H9 (cell line): Measurements from ENCODE around the gene CERS2. TPM values are rescaled to one million over a fixed set of nuclear protein-coding genes. Genes with fewer than 3 reads are reported as not detected.

ENCODE experiments used
- DNase-seq: peaks from one replicate; pipeline ENCODE4 v3.0.0-alpha.2; 2017
- H2AFZ ChIP-seq: one replicate; pipeline ENCODE4 v1.6.1; 2013; ENCODE audit warnings: mild to moderate bottlenecking, low read length, control low read depth, moderate library complexity
- H2AK5ac ChIP-seq: 2 replicates; pipeline ENCODE4 v1.6.1; 2013; ENCODE audit warnings: low read length, control low read depth, mixed read lengths; ENCODE audit not compliant: insufficient read length
- H2BK120ac ChIP-seq: one replicate; pipeline ENCODE4 v1.6.1; 2013; ENCODE audit warnings: low read depth, mild to moderate bottlenecking, low read length, control low read depth, inconsistent platforms; ENCODE audit not compliant: poor library complexity, severe bottlenecking
- H2BK12ac ChIP-seq: 2 replicates; pipeline ENCODE4 v1.6.1; 2013; ENCODE audit warnings: low read length, control low read depth, mixed read lengths, low read depth; ENCODE audit not compliant: insufficient read length
- H2BK15ac ChIP-seq: 2 replicates; pipeline ENCODE4 v1.6.1; 2013; ENCODE audit warnings: low read depth, low read length, control low read depth
- H2BK20ac ChIP-seq: one replicate; pipeline ENCODE4 v1.6.1; 2013; ENCODE audit warnings: low read depth, mild to moderate bottlenecking, low read length, control low read depth, inconsistent platforms; ENCODE audit not compliant: poor library complexity, severe bottlenecking
- H2BK5ac ChIP-seq: 2 replicates; pipeline ENCODE4 v1.6.1; 2013; ENCODE audit warnings: low read length, control low read depth, mixed read lengths; ENCODE audit not compliant: insufficient read length
- H3K14ac ChIP-seq: 2 replicates; pipeline ENCODE4 v1.6.1; 2013; ENCODE audit warnings: low read length, control low read depth; ENCODE audit not compliant: insufficient read depth
- H3K18ac ChIP-seq: 2 replicates; pipeline ENCODE4 v1.6.1; 2013; ENCODE audit warnings: low read depth, mild to moderate bottlenecking, mixed read lengths, low read length, control low read depth; ENCODE audit not compliant: insufficient read length
- H3K23ac ChIP-seq: 2 replicates; pipeline ENCODE4 v1.6.1; 2013; ENCODE audit warnings: low read length, control low read depth, mixed read lengths, low read depth; ENCODE audit not compliant: insufficient read length
- H3K23me2 ChIP-seq: 2 replicates; pipeline ENCODE4 v1.6.1; 2013; ENCODE audit warnings: low read depth, mild to moderate bottlenecking, mixed read lengths, low read length, control low read depth; ENCODE audit not compliant: insufficient read length, poor library complexity, severe bottlenecking
- H3K27ac ChIP-seq: 2 replicates; pipeline ENCODE4 v1.5.1; 2013; ENCODE audit warnings: low read length, control low read depth, mixed read lengths, low read depth; ENCODE audit not compliant: insufficient read length
- H3K27me3 ChIP-seq: 2 replicates; pipeline ENCODE4 v1.6.1; 2013; ENCODE audit warnings: low read length, control low read depth, inconsistent platforms; ENCODE audit not compliant: insufficient read depth
- H3K4ac ChIP-seq: 2 replicates; pipeline ENCODE4 v1.6.1; 2013; ENCODE audit warnings: low read depth, mild to moderate bottlenecking, control low read depth, inconsistent platforms, low read length, moderate library complexity
- H3K4me1 ChIP-seq: 2 replicates; pipeline ENCODE4 v1.6.1; 2013; ENCODE audit warnings: low read length, control low read depth, inconsistent platforms; ENCODE audit not compliant: insufficient read depth
- H3K4me2 ChIP-seq: 2 replicates; pipeline ENCODE4 v1.6.1; 2013; ENCODE audit warnings: low read length, control low read depth, mixed read lengths; ENCODE audit not compliant: insufficient read length, insufficient read depth
- H3K56ac ChIP-seq: 2 replicates; pipeline ENCODE4 v1.6.1; 2013; ENCODE audit warnings: low read depth, mild to moderate bottlenecking, mixed read lengths, low read length, control low read depth; ENCODE audit not compliant: insufficient read length
- H3K79me1 ChIP-seq: 2 replicates; pipeline ENCODE4 v1.6.1; 2013; ENCODE audit warnings: low read depth, mild to moderate bottlenecking, moderate library complexity, low read length, control low read depth, inconsistent platforms; ENCODE audit not compliant: insufficient read depth, poor library complexity, severe bottlenecking
- H3K79me2 ChIP-seq: 2 replicates; pipeline ENCODE4 v1.6.1; 2013; ENCODE audit warnings: low read length, control low read depth, inconsistent platforms; ENCODE audit not compliant: insufficient read depth
- H3K9ac ChIP-seq: 2 replicates; pipeline ENCODE4 v1.6.1; 2013; ENCODE audit warnings: low read length, control low read depth, mixed read lengths; ENCODE audit not compliant: insufficient read length; ENCODE audit errors: extremely low read depth
- H3K9me3 ChIP-seq: one replicate; pipeline ENCODE4 v1.6.1; 2013; ENCODE audit warnings: low read depth, low read length, inconsistent platforms; ENCODE audit not compliant: control insufficient read depth
- H3T11ph ChIP-seq: one replicate; pipeline ENCODE4 v1.6.1; 2013; ENCODE audit warnings: mild to moderate bottlenecking, low read length, control low read depth, inconsistent platforms
- H4K20me1 ChIP-seq: one replicate; pipeline ENCODE4 v1.6.1; 2013; ENCODE audit not compliant: control insufficient read depth, insufficient read length, insufficient read depth
- H4K5ac ChIP-seq: 2 replicates; pipeline ENCODE4 v1.6.1; 2013; ENCODE audit warnings: low read depth, mild to moderate bottlenecking, mixed read lengths, low read length, control low read depth; ENCODE audit not compliant: insufficient read length
- H4K8ac ChIP-seq: replicated peaks from 2 replicates; pipeline ENCODE4 v1.6.1; 2013; ENCODE audit warnings: low read length, control low read depth, mixed read lengths, low read depth; ENCODE audit not compliant: insufficient read length
- H4K91ac ChIP-seq: 2 replicates; pipeline ENCODE4 v1.6.1; 2013; ENCODE audit warnings: low read depth, mild to moderate bottlenecking, moderate library complexity, mixed read lengths, low read length, control low read depth; ENCODE audit not compliant: insufficient read length
- H3K27ac Mint-ChIP-seq, 3 experiments: 2 replicates in 2 of 3; 3 replicates in 1 of 3; pipeline ENCODE4 v1.8.0; 2020 to 2021; ENCODE audit warnings: mixed read lengths in 3 of 3, mild to moderate bottlenecking in 1 of 3, moderate library complexity in 1 of 3
- H3K27me3 Mint-ChIP-seq: 2 replicates; pipeline ENCODE4 v1.8.0; 2021; ENCODE audit warnings: low read depth, mild to moderate bottlenecking, moderate library complexity, mixed read lengths
- H3K36me3 Mint-ChIP-seq, 3 experiments: 2 replicates in 2 of 3; 3 replicates in 1 of 3; pipeline ENCODE4 v1.8.0; 2020 to 2021; ENCODE audit warnings: low read depth in 3 of 3, mixed read lengths in 3 of 3; ENCODE audit not compliant: insufficient read depth in 1 of 3
- H3K4me1 Mint-ChIP-seq, 2 experiments: 2 replicates each; pipeline ENCODE4 v1.8.0; 2020; ENCODE audit warnings: mixed read lengths in 2 of 2
- H3K4me3 Mint-ChIP-seq, 2 experiments: 2 replicates in 1 of 2; 3 replicates in 1 of 2; pipeline ENCODE4 v1.8.0; 2020 to 2021; ENCODE audit warnings: mild to moderate bottlenecking in 2 of 2, mixed read lengths in 2 of 2, moderate library complexity in 1 of 2
- H3K9me3 Mint-ChIP-seq, 2 experiments: 2 replicates in 1 of 2; 3 replicates in 1 of 2; pipeline ENCODE4 v1.8.0; 2020; ENCODE audit warnings: mild to moderate bottlenecking in 2 of 2, mixed read lengths in 2 of 2, moderate library complexity in 1 of 2
- WGBS: extraction: QIAGEN DNeasy Blood & Tissue Kit; methylation state at CpG from one replicate; pipeline ENCODE4 v1.1.7; 2013; ENCODE audit warnings: missing lambda C conversion rate, low lambda C conversion rate, mixed read lengths; ENCODE audit not compliant: insufficient read length; ENCODE audit errors: extremely low coverage; 5-methylcytosine and 5-hydroxymethylcytosine counted together
- total RNA-seq: library from RNA; stranded (reverse); gene quantifications from 2 replicates; pipeline ENCODE4 v1.2.1, GENCODE V29; 2021
- TF ChIP-seq, protein P1 (sequence below): fragments of 200-600 bp; sonication (generic); conservative IDR thresholded peaks from 3 replicates; pipeline ENCODE4 v1.8.0; 2021; ENCODE audit warnings: antibody characterized with exemption, mild to moderate bottlenecking

Gene CERS2
- total RNA-seq, 1 experiment from 2014 or later = 201 TPM

DNA sequence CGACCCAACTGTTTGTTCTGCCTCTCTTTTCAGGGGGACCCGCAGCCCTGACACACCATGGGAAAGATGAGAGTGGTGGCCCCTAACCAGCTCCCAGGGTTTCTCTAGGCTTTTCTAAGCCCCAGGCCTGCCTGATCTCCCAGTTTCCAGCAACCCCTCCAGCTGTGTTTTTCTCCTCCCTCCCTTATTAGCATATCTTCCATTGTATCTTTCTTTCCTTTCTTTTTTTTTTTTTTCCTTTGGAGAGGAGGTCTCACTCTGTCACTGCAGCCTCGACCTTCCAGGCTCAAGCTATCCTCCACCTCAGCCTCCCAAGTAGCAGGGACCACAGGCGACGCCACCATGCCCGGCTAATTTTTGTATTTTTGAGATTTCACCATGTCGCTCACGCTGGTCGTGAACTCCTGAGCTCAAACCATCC, 1.8 kb upstream of the CERS2 start:
- Mint-ChIP-seq H3K4me3 (peak overlapping the region; percentile 78 to 84), H3K27ac (peak overlapping the region in 2 of 3 experiments; percentile 13 to 59; a peak in 4 of 7 replicates), H3K36me3 (peaks cover 2 to 4% (median 2%) of the 10 kb centered on the region in 3 experiments; a peak in 2 of 7 replicates), H3K27me3 (no peaks in the 10 kb centered on the region), H3K4me1 (peaks cover 57 to 58% of the 10 kb centered on the region in 2 experiments), H3K9me3 (no peaks in the 10 kb centered on the region)
- H3K14ac ChIP-seq = 0 out of 2 replicates have a peak overlapping the region, but pooled peaks have one; percentile 52
- H3K79me2 ChIP-seq = peaks cover 20% of the 10 kb centered on the region; the same call in 1 of the 2 replicates
- peaks cover 20% of the 10 kb centered on the region for H3K4me1 ChIP-seq
- WGBS = no CpG with 5 or more reads among the region's 9 CpGs
- no peak overlapping the region for H2BK15ac ChIP-seq
- no peak overlapping the region for H3K27ac ChIP-seq
- no peak overlapping the region for H2BK20ac ChIP-seq
- H4K91ac ChIP-seq = no peak overlapping the region
- no peak overlapping the region for H4K5ac ChIP-seq
- H4K20me1 ChIP-seq = no peaks in the 10 kb centered on the region
- no peaks in the 10 kb centered on the region for H3K79me1 ChIP-seq
- no peaks in the 10 kb centered on the region for H3K27me3 ChIP-seq
- H3T11ph ChIP-seq = no peak overlapping the region
- H3K9ac ChIP-seq = no peak overlapping the region
- H3K56ac ChIP-seq = no peak overlapping the region
- no peaks in the 10 kb centered on the region for H3K9me3 ChIP-seq
- no peak overlapping the region for H2BK12ac ChIP-seq
- TF ChIP-seq, protein P1, sequence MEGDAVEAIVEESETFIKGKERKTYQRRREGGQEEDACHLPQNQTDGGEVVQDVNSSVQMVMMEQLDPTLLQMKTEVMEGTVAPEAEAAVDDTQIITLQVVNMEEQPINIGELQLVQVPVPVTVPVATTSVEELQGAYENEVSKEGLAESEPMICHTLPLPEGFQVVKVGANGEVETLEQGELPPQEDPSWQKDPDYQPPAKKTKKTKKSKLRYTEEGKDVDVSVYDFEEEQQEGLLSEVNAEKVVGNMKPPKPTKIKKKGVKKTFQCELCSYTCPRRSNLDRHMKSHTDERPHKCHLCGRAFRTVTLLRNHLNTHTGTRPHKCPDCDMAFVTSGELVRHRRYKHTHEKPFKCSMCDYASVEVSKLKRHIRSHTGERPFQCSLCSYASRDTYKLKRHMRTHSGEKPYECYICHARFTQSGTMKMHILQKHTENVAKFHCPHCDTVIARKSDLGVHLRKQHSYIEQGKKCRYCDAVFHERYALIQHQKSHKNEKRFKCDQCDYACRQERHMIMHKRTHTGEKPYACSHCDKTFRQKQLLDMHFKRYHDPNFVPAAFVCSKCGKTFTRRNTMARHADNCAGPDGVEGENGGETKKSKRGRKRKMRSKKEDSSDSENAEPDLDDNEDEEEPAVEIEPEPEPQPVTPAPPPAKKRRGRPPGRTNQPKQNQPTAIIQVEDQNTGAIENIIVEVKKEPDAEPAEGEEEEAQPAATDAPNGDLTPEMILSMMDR = no peak
- no peak overlapping the region for H2BK5ac ChIP-seq
- no peak overlapping the region for H4K8ac ChIP-seq
- no peak overlapping the region for H3K4ac ChIP-seq
- no peak overlapping the region for H3K23ac ChIP-seq
- no peak overlapping the region for H2BK120ac ChIP-seq
- no peak overlapping the region for H2AK5ac ChIP-seq
- no peak overlapping the region for H3K4me2 ChIP-seq
- no peak overlapping the region for H2AFZ ChIP-seq
- DNase-seq = no peak
- H3K18ac ChIP-seq = no peak overlapping the region
- peaks cover 12% of the 10 kb centered on the region for H3K23me2 ChIP-seq
